ENCODE data around the gene DUS4L.

GRCh38 chr7:107584716-107585115, 20.9 kb downstream of the DUS4L start:
- no peak for TF ChIP-seq ZBTB21 (CRISPR knock-in tag; IDR thresholded peaks at IDR 0.05; ENCODE audit: borderline replicate concordance)
- TF ChIP-seq ZNF425 (CRISPR knock-in tag; conservative IDR thresholded peaks at IDR 0.05): no peak
- TF ChIP-seq CTCF (IDR thresholded peaks at IDR 0.05): no peak
